CD8-positive, alpha-beta memory T cell (primary cell): ENCODE data around the gene CHRNA3. TPM values are rescaled to one million over a fixed set of nuclear protein-coding genes. Genes with fewer than 3 reads are reported as not detected.
"Not testable (repeated sequence)": the region's sequence is repeated elsewhere in the genome, so short reads cannot be mapped to it uniquely, and the experiment has no call there.

Experiments
- CTCF ChIA-PET: fragments of 350-600 bp; sonication (Branson Sonifier 250); formaldehyde crosslinking; loops from one replicate; lab custom pipeline; 2021; ENCODE audit warnings: antibody characterized with exemption; lab: Charles Lee
- POLR2A ChIA-PET: fragments of 350-600 bp; sonication (Branson Sonifier 250); formaldehyde crosslinking; loops from one replicate; lab custom pipeline; 2021; ENCODE audit warnings: antibody characterized with exemption; lab: Charles Lee
- DNase-seq, 5 donors: peaks; one replicate each; pipeline versions ENCODE4 v3.0.0 to v3.0.0-alpha.2; 2020 to 2022; ENCODE audit warnings: mixed read lengths in 1 of 5
- H3K27ac ChIP-seq: one replicate; pipeline ENCODE4 v1.7.0; 2013; ENCODE audit warnings: low read depth, mild to moderate bottlenecking, low read length, moderate library complexity
- H3K27me3 ChIP-seq: 2 replicates; pipeline ENCODE4 v1.7.0; 2013; ENCODE audit warnings: low read length, mild to moderate bottlenecking; ENCODE audit not compliant: insufficient read depth, poor library complexity, severe bottlenecking
- H3K36me3 ChIP-seq: 2 replicates; pipeline ENCODE4 v1.7.0; 2013; ENCODE audit warnings: mild to moderate bottlenecking, low read length, moderate library complexity; ENCODE audit not compliant: insufficient read depth
- H3K4me1 ChIP-seq: 2 replicates; pipeline ENCODE4 v1.7.0; 2013; ENCODE audit warnings: mild to moderate bottlenecking, low read length, moderate library complexity; ENCODE audit not compliant: insufficient read depth
- H3K4me3 ChIP-seq: 2 replicates; pipeline ENCODE4 v1.7.0; 2013; ENCODE audit warnings: mild to moderate bottlenecking, low read length
- H3K9me3 ChIP-seq: 2 replicates; pipeline ENCODE4 v1.7.0; 2013; ENCODE audit warnings: mild to moderate bottlenecking, low read length
- H3K27ac Mint-ChIP-seq, 8 donors: one replicate each; pipeline ENCODE4 v1.8.0; 2020 to 2021; ENCODE audit warnings: mixed read lengths in 8 of 8, mild to moderate bottlenecking in 6 of 8, inconsistent platforms in 3 of 8, moderate library complexity in 3 of 8
- H3K27me3 Mint-ChIP-seq, 2 donors: one replicate each; pipeline ENCODE4 v1.8.0; 2020 to 2021; ENCODE audit warnings: mixed read lengths in 2 of 2, mild to moderate bottlenecking in 1 of 2, moderate library complexity in 1 of 2
- H3K36me3 Mint-ChIP-seq, 3 donors: one replicate each; pipeline ENCODE4 v1.8.0; 2020 to 2021; ENCODE audit warnings: mixed read lengths in 3 of 3, inconsistent platforms in 1 of 3, mild to moderate bottlenecking in 1 of 3
- H3K4me1 Mint-ChIP-seq, 3 donors: one replicate each; pipeline ENCODE4 v1.8.0; 2020 to 2021; ENCODE audit warnings: mixed read lengths in 3 of 3, inconsistent platforms in 1 of 3, mild to moderate bottlenecking in 1 of 3
- H3K4me3 Mint-ChIP-seq, 7 donors: one replicate each; pipeline ENCODE4 v1.8.0; 2020 to 2021; ENCODE audit warnings: mixed read lengths in 7 of 7, mild to moderate bottlenecking in 6 of 7, moderate library complexity in 4 of 7, inconsistent platforms in 2 of 7
- H3K9me3 Mint-ChIP-seq, 5 donors: one replicate each; pipeline ENCODE4 v1.8.0; 2020 to 2022; ENCODE audit warnings: mixed read lengths in 5 of 5, mild to moderate bottlenecking in 3 of 5, moderate library complexity in 2 of 5, inconsistent platforms in 1 of 5
- polyA plus RNA-seq: library from polyadenylated mRNA; unstranded; fragments of 300-500 nt; fragmentation: Illumina TruSeq; gene quantifications from one replicate; pipeline ENCODE4 v1.2.3, GENCODE V29; 2021
- total RNA-seq, 2 experiments: library from RNA; stranded (reverse); gene quantifications; one replicate each; pipeline ENCODE4 v1.2.3, GENCODE V29; 2021

Gene CHRNA3
- total and polyA plus RNA-seq, 3 experiments from 2014 or later: not detected

- H3K36me3 ChIP-seq: no peaks in the 10 kb centered on the region
- Mint-ChIP-seq H3K4me1 (peaks cover 0 to 16% (median 4%) of the 10 kb centered on the region in 3 donors), H3K36me3 (no peaks in the 10 kb centered on the region), H3K27ac (no peak overlapping the region), H3K4me3 (peak overlapping the region in 2 of 7 donors; percentile 6 to 19), H3K27me3 (peaks cover 37 to 43% of the 10 kb centered on the region in 2 donors), H3K9me3 (no peaks in the 10 kb centered on the region)
- ChIA-PET POLR2A (no interaction called here), CTCF (interaction anchor here (1.0 to 1.8 kb wide), 4 partner anchors 78 to 132 kb away, joined by 3 to 8 read pairs (median 3); no protein-coding TSS in a partner anchor)
- peak; percentile 52 to 79 (median 73) for DNase-seq
- no peaks in the 10 kb centered on the region for H3K9me3 ChIP-seq
- H3K4me1 ChIP-seq: no peaks in the 10 kb centered on the region
- no peak overlapping the region for H3K27ac ChIP-seq
- peaks cover 16% of the 10 kb centered on the region for H3K27me3 ChIP-seq
- H3K4me3 ChIP-seq: no peak overlapping the region
Measured at GRCh38 chr15:78618490-78618934, 2.3 kb downstream of the CHRNA3 start.

GRCh38 chr15:78618064-78618463 lies 2.7 kb downstream of the CHRNA3 start:
- no peak overlapping the region for H3K27ac Mint-ChIP-seq
- H3K27ac ChIP-seq: no peak overlapping the region
- no peak overlapping the region for H3K4me3 ChIP-seq
- H3K36me3 ChIP-seq: no peaks in the 10 kb centered on the region
- no peaks in the 10 kb centered on the region for H3K36me3 Mint-ChIP-seq
- H3K4me3 Mint-ChIP-seq: no peak overlapping the region
- ChIA-PET CTCF (interaction anchor here (1.4 to 1.8 kb wide), 2 partner anchors 96 to 133 kb away, joined by 3 to 8 read pairs; no protein-coding TSS in a partner anchor), POLR2A (no interaction called here)
- no peaks in the 10 kb centered on the region for H3K9me3 Mint-ChIP-seq
- peaks cover 0 to 16% (median 4%) of the 10 kb centered on the region in 3 donors for H3K4me1 Mint-ChIP-seq
- H3K9me3 ChIP-seq: no peaks in the 10 kb centered on the region
- DNase-seq: no peak
- H3K4me1 ChIP-seq: no peaks in the 10 kb centered on the region
- H3K27me3 ChIP-seq: peaks cover 16% of the 10 kb centered on the region
- H3K27me3 Mint-ChIP-seq: peaks cover 32 to 39% of the 10 kb centered on the region in 2 donors

GRCh38 chr15:78617516-78617915 lies 3.3 kb downstream of the CHRNA3 start:
- no peak overlapping the region for H3K27ac Mint-ChIP-seq

GRCh38 chr15:78617076-78617475 lies 3.7 kb downstream of the CHRNA3 start:
- peaks cover 0 to 16% (median 4%) of the 10 kb centered on the region in 3 donors for H3K4me1 Mint-ChIP-seq

More at GRCh38 chr15:78617516-78617915, 3.3 kb downstream of the CHRNA3 start:
- peaks cover 15% of the 10 kb centered on the region for H3K27me3 ChIP-seq
- H3K27ac ChIP-seq: no peak overlapping the region
- ChIA-PET POLR2A (no interaction called here), CTCF (no interaction called here)
- H3K9me3 ChIP-seq: no peaks in the 10 kb centered on the region
- Mint-ChIP-seq H3K4me3 (no peak overlapping the region), H3K9me3 (no peaks in the 10 kb centered on the region), H3K36me3 (no peaks in the 10 kb centered on the region), H3K27me3 (peaks cover 28 to 35% of the 10 kb centered on the region in 2 donors), H3K4me1 (peaks cover 0 to 16% (median 4%) of the 10 kb centered on the region in 3 donors)
- H3K36me3 ChIP-seq: no peaks in the 10 kb centered on the region
- no peaks in the 10 kb centered on the region for H3K4me1 ChIP-seq
- DNase-seq: no peak
- H3K4me3 ChIP-seq: no peak overlapping the region

GRCh38 chr15:78616506-78616905 lies 4.3 kb downstream of the CHRNA3 start:
- Histone ChIP-seq H3K36me3 (no peaks in the 10 kb centered on the region), H3K27me3 (peaks cover 8% of the 10 kb centered on the region), H3K4me3 (no peak overlapping the region), H3K27ac (no peak overlapping the region), H3K4me1 (no peaks in the 10 kb centered on the region), H3K9me3 (no peaks in the 10 kb centered on the region)
- ChIA-PET CTCF (interaction anchor here (0.6 kb wide), 1 partner anchor 75 kb away, joined by 3 read pairs; no protein-coding TSS in a partner anchor), POLR2A (no interaction called here)
- H3K27ac Mint-ChIP-seq: peak overlapping the region in 2 of 8 donors; percentile 48 to 61
- no peaks in the 10 kb centered on the region for H3K36me3 Mint-ChIP-seq
- DNase-seq: no peak
- H3K27me3 Mint-ChIP-seq: peaks cover 20 to 25% of the 10 kb centered on the region in 2 donors
- peaks cover 0 to 12% (median 4%) of the 10 kb centered on the region in 3 donors for H3K4me1 Mint-ChIP-seq
- H3K9me3 Mint-ChIP-seq: no peaks in the 10 kb centered on the region
- no peak overlapping the region for H3K4me3 Mint-ChIP-seq

More at GRCh38 chr15:78617076-78617475, 3.7 kb downstream of the CHRNA3 start:
- CTCF ChIA-PET: no interaction called here
- no peaks in the 10 kb centered on the region for H3K36me3 Mint-ChIP-seq
- H3K4me3 Mint-ChIP-seq: no peak overlapping the region
- H3K27me3 Mint-ChIP-seq: peaks cover 26 to 31% of the 10 kb centered on the region in 2 donors
- Histone ChIP-seq H3K27ac (no peak overlapping the region), H3K27me3 (peaks cover 10% of the 10 kb centered on the region), H3K4me3 (no peak overlapping the region), H3K4me1 (no peaks in the 10 kb centered on the region), H3K36me3 (no peaks in the 10 kb centered on the region), H3K9me3 (no peaks in the 10 kb centered on the region)
- H3K9me3 Mint-ChIP-seq: no peaks in the 10 kb centered on the region
- POLR2A ChIA-PET: no interaction called here
- no peak overlapping the region for H3K27ac Mint-ChIP-seq
- DNase-seq: no peak

GRCh38 chr15:78615151-78615589 lies 5.6 kb downstream of the CHRNA3 start:
- H3K9me3 Mint-ChIP-seq: no peaks in the 10 kb centered on the region
- Histone ChIP-seq H3K4me1 (no peaks in the 10 kb centered on the region), H3K27ac (no peak overlapping the region), H3K27me3 (peaks cover 8% of the 10 kb centered on the region), H3K9me3 (no peaks in the 10 kb centered on the region), H3K36me3 (no peaks in the 10 kb centered on the region), H3K4me3 (no peak overlapping the region)
- H3K27me3 Mint-ChIP-seq: peaks cover 15 to 20% of the 10 kb centered on the region in 2 donors
- H3K4me1 Mint-ChIP-seq: peaks cover 0 to 9% (median 4%) of the 10 kb centered on the region in 3 donors
- POLR2A ChIA-PET: no interaction called here
- CTCF ChIA-PET: no interaction called here
- no peak overlapping the region for H3K4me3 Mint-ChIP-seq
- no peak overlapping the region for H3K27ac Mint-ChIP-seq
- no peaks in the 10 kb centered on the region for H3K36me3 Mint-ChIP-seq
- DNase-seq: no peak

- DNase-seq: no peak
- no peaks in the 10 kb centered on the region for H3K9me3 Mint-ChIP-seq
- Histone ChIP-seq H3K27ac (no peak overlapping the region), H3K36me3 (no peaks in the 10 kb centered on the region), H3K9me3 (no peaks in the 10 kb centered on the region), H3K4me1 (no peaks in the 10 kb centered on the region), H3K4me3 (no peak overlapping the region), H3K27me3 (peaks cover 3% of the 10 kb centered on the region)
- CTCF ChIA-PET: no interaction called here
- POLR2A ChIA-PET: no interaction called here
- H3K27me3 Mint-ChIP-seq: peaks cover 9 to 13% of the 10 kb centered on the region in 2 donors
- H3K4me3 Mint-ChIP-seq: no peak overlapping the region
- H3K27ac Mint-ChIP-seq: peak overlapping the region in 1 of 8 donors; percentile 91
- no peaks in the 10 kb centered on the region for H3K36me3 Mint-ChIP-seq
- peaks cover 0 to 4% (median 4%) of the 10 kb centered on the region in 3 donors for H3K4me1 Mint-ChIP-seq
Measured at GRCh38 chr15:78614021-78614420, 6.8 kb downstream of the CHRNA3 start.

- H3K36me3 ChIP-seq, H3K4me1 ChIP-seq, H3K36me3 Mint-ChIP-seq, H3K4me1 Mint-ChIP-seq, CTCF ChIA-PET, H3K27ac ChIP-seq, H3K27ac Mint-ChIP-seq, H3K27me3 ChIP-seq, H3K4me3 ChIP-seq, H3K9me3 Mint-ChIP-seq, DNase-seq, H3K9me3 ChIP-seq, H3K4me3 Mint-ChIP-seq, POLR2A ChIA-PET: not testable (repeated sequence)
- H3K27me3 Mint-ChIP-seq: peaks cover 17 to 19% of the 10 kb centered on the region in 2 donors
Measured at GRCh38 chr15:78609551-78609950, 11.2 kb downstream of the CHRNA3 start.
